ENCODE results near the gene WEE2.
A peak's percentile ranks its signal among the peaks of the same experiment; 100 is the strongest.

WEE2 gene

GRCh38 chr7:141691540-141691939 is 16.6 kb upstream of the WEE2 start:
- DNase-seq (ENCODE audit: low read depth): no peak

- no peak for DNase-seq (ENCODE audit: low read depth)
These were observed 16.2 kb upstream of the WEE2 start for GRCh38 chr7:141691961-141692360.

GRCh38 chr7:141693082-141693481 is 15.1 kb upstream of the WEE2 start:
- DNase-seq (ENCODE audit: low read depth): no peak

GRCh38 chr7:141695803-141696289 is 12.3 kb upstream of the WEE2 start:
- DNase-seq (ENCODE audit: low read depth): no peak

GRCh38 chr7:141696348-141696747 is 11.8 kb upstream of the WEE2 start:
- no peak for DNase-seq (ENCODE audit: low read depth)

GRCh38 chr7:141697211-141697871 is 10.8 kb upstream of the WEE2 start:
- DNase-seq (ENCODE audit: low read depth): no peak

GRCh38 chr7:141698247-141699015 is 9.7 kb upstream of the WEE2 start:
- DNase-seq (ENCODE audit: low read depth): no peak

GRCh38 chr7:141699860-141700259 is 8.3 kb upstream of the WEE2 start:
- DNase-seq (ENCODE audit: low read depth): no peak

GRCh38 chr7:141700296-141700847 is 7.8 kb upstream of the WEE2 start:
- no peak for DNase-seq (ENCODE audit: low read depth)

- DNase-seq (ENCODE audit: low read depth): no peak
These were observed 7.2 kb upstream of the WEE2 start for GRCh38 chr7:141700848-141701371.

GRCh38 chr7:141701489-141702046 is 6.6 kb upstream of the WEE2 start:
- peak; percentile 55 for DNase-seq (ENCODE audit: low read depth)

GRCh38 chr7:141702047-141702567 is 6.0 kb upstream of the WEE2 start, which contains the start of gene DENND11:
Gene DENND11, minus strand, starts transcription at chr7:141702166. Its CDS starts 13 bp downstream, at chr7:141702153.
- DNase-seq (ENCODE audit: low read depth): peak; percentile 34

GRCh38 chr7:141702892-141703291 is 5.3 kb upstream of the WEE2 start:
- no peak for DNase-seq (ENCODE audit: low read depth)

GRCh38 chr7:141704112-141704511 is 4.0 kb upstream of the WEE2 start:
- no peak for DNase-seq (ENCODE audit: low read depth)

GRCh38 chr7:141704741-141705140 is 3.4 kb upstream of the WEE2 start:
- DNase-seq (ENCODE audit: low read depth): no peak

- no peak for DNase-seq (ENCODE audit: low read depth)
These were observed 1.7 kb upstream of the WEE2 start for GRCh38 chr7:141706239-141707064.

GRCh38 chr7:141709318-141709717 is 1.2 kb downstream of the WEE2 start:
- no peak for DNase-seq (ENCODE audit: low read depth)

- no peak for DNase-seq (ENCODE audit: low read depth)
These were observed 1.6 kb downstream of the WEE2 start for GRCh38 chr7:141709749-141710148.

GRCh38 chr7:141710301-141710700 is 2.1 kb downstream of the WEE2 start:
- no peak for DNase-seq (ENCODE audit: low read depth)

GRCh38 chr7:141712603-141713255 is 4.6 kb downstream of the WEE2 start:
- no peak for DNase-seq (ENCODE audit: low read depth)

- DNase-seq (ENCODE audit: low read depth): no peak
These were observed 5.7 kb downstream of the WEE2 start for GRCh38 chr7:141713890-141714289.

Data from activated T-helper 1 cell treated with Interleukin-2 at 50 U/mL for 16 hours (primary cell).